ENCODE data around the gene SYT1. TPM values are rescaled to one million over a fixed set of nuclear protein-coding genes. Genes with fewer than 3 reads are reported as not detected.

SYT1 gene
- total and polyA plus RNA-seq, 2 of the 8 experiments (the other 6 are each of a cell fraction or from before 2014, with no cell fraction given) = 11.0 to 34.6 TPM

DNA sequence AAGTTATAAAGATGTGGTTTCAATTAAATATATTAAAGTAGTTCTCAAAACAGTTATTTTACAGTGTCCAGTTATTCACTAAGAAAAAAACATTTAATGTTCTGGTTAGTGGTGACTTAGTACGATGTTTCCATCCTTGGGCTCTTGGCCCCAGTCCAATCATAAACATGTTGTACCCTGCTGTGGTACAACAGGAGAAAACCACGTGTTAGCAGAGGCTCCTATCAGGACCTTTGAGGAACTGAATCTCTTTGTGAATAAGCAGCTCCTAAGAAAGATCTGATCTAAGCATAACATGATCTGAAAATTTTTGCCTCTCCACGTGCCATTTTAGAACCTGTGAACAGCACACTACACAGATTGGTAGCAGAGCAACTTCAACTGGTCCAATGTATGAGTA is 234.0 kb downstream of the SYT1 start:
- no peak overlapping the region for H4K91ac ChIP-seq (replicated peaks; ENCODE audit: insufficient read length, low read length)
- H2BK12ac ChIP-seq (ENCODE audit: low read depth, low read length) = no peak overlapping the region
- ChIA-PET CTCF (ENCODE audit: partially characterized antibody) (interaction anchor here (0.9 kb wide), 1 partner anchor 20 kb away, joined by 3 read pairs; no protein-coding TSS in a partner anchor), POLR2A (ENCODE audit: partially characterized antibody) (no interaction called here)
- no peak overlapping the region for H2AFZ ChIP-seq (ENCODE audit: low read length)
- H3K23me2 ChIP-seq (ENCODE audit: low read depth, low read length) = no peaks in the 10 kb centered on the region
- 92% methylated on average over 3 of the region's 3 CpGs; no CpG with 5 or more reads in 1 of the 2 experiments for WGBS, 2 experiments (ENCODE audit: extremely low coverage in 1 of 2, insufficient coverage in 1 of 2, insufficient read length in 1 of 2, insufficient replicate concordance in 2 of 2, low coverage in 1 of 2, low lambda C conversion rate in 2 of 2, missing lambda C conversion rate in 1 of 2)
- H3K79me1 ChIP-seq (ENCODE audit: low read depth, low read length) = no peaks in the 10 kb centered on the region
- H4K20me1 ChIP-seq (replicated peaks in 1 of 2; ENCODE audit: control insufficient read depth in 1 of 2, insufficient read depth in 2 of 2, low read length in 2 of 2) = no peaks in the 10 kb centered on the region
- peak overlapping the region; percentile 70 for H3K23ac ChIP-seq (ENCODE audit: insufficient read length)
- no peak overlapping the region for H3K4me2 ChIP-seq (ENCODE audit: insufficient read depth in 1 of 2, low read depth in 2 of 2, low read length in 2 of 2)
- no peaks in the 10 kb centered on the region for H3K9me3 ChIP-seq (ENCODE audit: insufficient read depth in 2 of 2, low read depth in 1 of 2, low read length in 1 of 2)
- H2BK5ac ChIP-seq (ENCODE audit: low read depth, low read length) = no peak overlapping the region
- H3K27me3 ChIP-seq (replicated peaks in 1 of 4; ENCODE audit: control insufficient read depth in 3 of 4, extremely low read depth in 1 of 4, insufficient read depth in 3 of 4, low read length in 3 of 4) = no peaks in the 10 kb centered on the region
- no peak overlapping the region for H3K56ac ChIP-seq (replicated peaks; ENCODE audit: insufficient read length, low read depth, low read length)
- H3K4ac ChIP-seq (replicated peaks; ENCODE audit: insufficient read length, low read depth, low read length) = no peak overlapping the region
- no peak overlapping the region for H3K4me3 ChIP-seq (ENCODE audit: extremely low read depth in 1 of 4, insufficient read depth in 2 of 4, low read depth in 3 of 4, low read length in 4 of 4)
- no peak for TF ChIP-seq SIRT6 (IDR thresholded peaks at IDR 0.05; ENCODE audit: low read length)
- no peak for TF ChIP-seq RXRA (IDR thresholded peaks at IDR 0.05; ENCODE audit: insufficient read depth, low read depth, low read length)
- no peak for TF ChIP-seq ASH2L (IDR thresholded peaks at IDR 0.05; ENCODE audit: low read length)
- TF ChIP-seq TBP (IDR thresholded peaks at IDR 0.05; ENCODE audit: low read depth, low read length) = no peak
- TF ChIP-seq EGR1 (IDR thresholded peaks at IDR 0.05; ENCODE audit: borderline replicate concordance, low read depth, low read length) = no peak
- TF ChIP-seq ZNF274 (IDR thresholded peaks at IDR 0.05; ENCODE audit: borderline replicate concordance, extremely low read depth, low read length) = no peak
- no peak for TF ChIP-seq CEBPB (IDR thresholded peaks at IDR 0.05; ENCODE audit: low read depth, low read length)
- no peak for TF ChIP-seq TCF12 (IDR thresholded peaks at IDR 0.05; ENCODE audit: low read depth, low read length)
- TF ChIP-seq SP2 (IDR thresholded peaks at IDR 0.05; ENCODE audit: low read length) = no peak
- no peak for TF ChIP-seq RNF2 (IDR thresholded peaks at IDR 0.05; ENCODE audit: borderline replicate concordance, low read depth, low read length, missing control alignments, poor library complexity, severe bottlenecking)
- no peak for TF ChIP-seq HDAC2 (IDR thresholded peaks at IDR 0.05; ENCODE audit: borderline replicate concordance in 1 of 2, low read depth in 2 of 2, low read length in 2 of 2)
- no peak for TF ChIP-seq KDM4A (IDR thresholded peaks at IDR 0.05; ENCODE audit: low read depth, low read length, severe bottlenecking)
- H2BK20ac ChIP-seq (ENCODE audit: low read length) = no peak overlapping the region
- H3K27ac ChIP-seq (ENCODE audit: low read depth, low read length) = no peak overlapping the region
- no peak overlapping the region for H4K5ac ChIP-seq (ENCODE audit: insufficient read length, low read depth, low read length)
- no peak overlapping the region for H2BK15ac ChIP-seq (ENCODE audit: low read length)
- H3K9ac ChIP-seq (replicated peaks in 1 of 4; ENCODE audit: extremely low read depth in 1 of 4, low read depth in 3 of 4, low read length in 3 of 4) = no peak overlapping the region
- no peak overlapping the region for H2BK120ac ChIP-seq (replicated peaks; ENCODE audit: low read depth, low read length)
- FAIRE-seq (no peak), DNase-seq (ENCODE audit: low read depth in 1 of 2, low spot score in 2 of 2) (no peak)
- no peak overlapping the region for H3K14ac ChIP-seq (ENCODE audit: insufficient read length)
- no peak overlapping the region for H4K8ac ChIP-seq (ENCODE audit: extremely low read depth, insufficient read depth, low read length)
- H3K4me1 ChIP-seq (replicated peaks in 1 of 4; ENCODE audit: control insufficient read depth in 3 of 4, insufficient read depth in 4 of 4, low read length in 3 of 4) = no peaks in the 10 kb centered on the region
- H2AK5ac ChIP-seq (ENCODE audit: low read depth, low read length) = no peak overlapping the region
- H3K18ac ChIP-seq (ENCODE audit: extremely low read depth, low read length) = no peak overlapping the region
- H3K36me3 ChIP-seq (ENCODE audit: control insufficient read depth in 2 of 4, insufficient read depth in 4 of 4, low read length in 3 of 4) = no peaks in the 10 kb centered on the region
- no peaks in the 10 kb centered on the region for H3K79me2 ChIP-seq (ENCODE audit: control insufficient read depth in 1 of 2, insufficient read depth in 2 of 2, low read length in 2 of 2)

All from H1 (cell line).